HG03095 (cell line): ENCODE results near the gene SLC29A1.
A peak's percentile ranks its signal among the peaks of the same experiment; 100 is the strongest.

Experiments
- ATAC-seq: cut with Tn5 transposase; IDR thresholded peaks from one replicate; pipeline ENCODE4 v1.9.1; 2021; ENCODE audit warnings: moderate library complexity; ENCODE audit not compliant: unreplicated experiment

Gene SLC29A1

DNA sequence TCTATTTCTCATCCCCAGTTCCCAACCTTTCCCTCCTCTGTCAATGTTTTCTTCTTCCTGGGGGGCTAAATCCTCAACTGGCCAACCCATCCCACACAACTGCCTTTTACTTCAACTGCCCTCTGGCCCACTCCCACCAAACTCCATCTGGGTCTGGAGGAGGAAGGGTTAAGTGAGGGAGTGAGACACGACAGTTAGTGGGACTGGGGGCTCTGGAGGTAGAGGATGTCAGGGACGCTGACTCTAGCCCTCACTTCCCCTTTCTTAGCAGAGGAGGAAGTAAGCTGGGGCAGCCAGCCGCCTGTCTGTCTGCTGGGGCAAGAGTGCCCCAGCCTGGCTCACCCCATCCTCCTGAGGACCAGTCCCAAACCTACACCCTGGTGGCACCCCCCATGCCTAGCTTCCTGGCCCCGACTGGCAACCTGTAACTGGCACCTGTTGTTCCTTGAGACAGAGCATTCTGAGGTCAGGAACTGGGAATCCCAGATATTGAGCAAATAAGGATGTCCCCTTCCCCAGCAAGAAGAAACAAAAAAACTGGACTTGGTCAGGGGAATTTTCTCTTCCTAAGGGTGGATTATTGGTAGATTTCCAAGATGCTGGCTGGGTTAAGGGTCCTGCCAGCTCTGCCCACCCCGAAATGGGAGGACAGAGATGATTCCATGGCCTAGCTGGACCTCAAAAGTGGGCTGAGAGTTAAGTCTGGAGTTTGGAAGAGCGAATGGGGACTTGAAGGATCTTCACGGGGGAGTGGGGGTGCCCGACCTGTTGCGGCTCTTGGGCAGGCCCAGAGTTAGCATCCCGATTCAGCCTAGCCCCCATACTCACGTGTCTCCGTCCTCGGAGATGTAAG, 41.0 kb downstream of the SLC29A1 start:
- ATAC-seq = no peak

- ATAC-seq = peak; percentile 33
Measured at GRCh38 chr6:44265007-44265721, 41.8 kb downstream of the SLC29A1 start, which contains the start of gene NFKBIE. NFKBIE (minus strand) TSS chr6:44265551; CDS start chr6:44265346, 205 bp downstream.

- ATAC-seq = no peak
Measured at GRCh38 chr6:44265722-44266233, 42.4 kb downstream of the SLC29A1 start.

GRCh38 chr6:44266347-44266746, 43.0 kb downstream of the SLC29A1 start:
- peak; percentile 39 for ATAC-seq

GRCh38 chr6:44267252-44267651, 43.9 kb downstream of the SLC29A1 start:
- no peak for ATAC-seq

GRCh38 chr6:44268095-44268628, 44.8 kb downstream of the SLC29A1 start:
- ATAC-seq = no peak

DNA sequence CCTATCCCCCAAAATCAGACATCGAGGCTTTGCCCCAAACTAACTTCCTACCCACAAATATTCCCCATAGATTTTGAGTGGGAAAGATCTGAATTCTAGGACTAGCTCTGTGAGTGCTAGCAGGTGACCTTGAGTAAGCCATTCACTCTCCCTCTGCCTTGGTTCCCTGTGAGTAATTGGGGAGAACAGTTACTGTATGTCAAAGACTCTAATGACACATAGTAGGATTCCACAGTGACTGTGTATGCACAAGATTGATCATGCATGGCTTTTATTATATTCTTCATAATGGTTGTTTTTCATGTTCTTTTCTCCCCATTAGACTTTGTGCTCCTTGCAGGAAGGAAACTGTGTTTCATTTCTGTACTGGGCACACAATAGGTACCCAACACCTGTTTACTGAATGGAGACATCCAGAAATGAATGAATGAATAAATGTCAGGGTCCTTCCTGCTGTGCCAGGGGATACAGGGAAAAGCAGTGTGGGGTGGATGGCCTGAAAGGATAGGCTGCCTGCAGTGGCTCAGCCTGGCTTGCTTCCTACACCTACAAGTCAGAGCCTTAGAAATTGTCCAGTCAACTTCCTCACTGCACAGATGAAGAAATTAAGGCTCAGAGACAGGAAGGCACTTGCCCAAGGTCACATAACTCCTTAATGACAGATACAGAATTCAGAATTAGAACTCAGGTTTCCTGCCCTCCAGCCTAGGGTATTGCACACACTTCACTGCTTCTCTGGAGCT, 46.0 kb downstream of the SLC29A1 start:
- ATAC-seq = no peak

- ATAC-seq = no peak
Measured at GRCh38 chr6:44269921-44270525, 46.6 kb downstream of the SLC29A1 start, which contains the start of gene TMEM151B. TMEM151B (plus strand) TSS chr6:44270450; CDS start chr6:44270743, 293 bp downstream.

- ATAC-seq = no peak
Measured at GRCh38 chr6:44270526-44271405, 47.4 kb downstream of the SLC29A1 start.

DNA sequence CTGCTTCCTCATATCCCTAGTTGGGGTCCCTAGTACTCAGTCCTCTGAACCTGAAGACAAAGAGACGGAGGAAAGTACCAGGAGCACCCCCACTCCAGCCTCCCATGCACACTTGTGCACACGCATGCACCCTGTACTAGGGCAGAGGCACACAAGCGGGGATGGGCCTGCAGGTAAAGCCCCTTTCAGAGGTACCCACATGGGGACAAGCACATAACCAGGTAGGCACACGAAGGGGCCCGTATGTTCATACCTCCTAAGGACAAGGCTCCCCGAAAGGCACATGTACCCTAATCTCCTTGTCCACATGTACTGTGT, 48.0 kb downstream of the SLC29A1 start:
- ATAC-seq = no peak

DNA sequence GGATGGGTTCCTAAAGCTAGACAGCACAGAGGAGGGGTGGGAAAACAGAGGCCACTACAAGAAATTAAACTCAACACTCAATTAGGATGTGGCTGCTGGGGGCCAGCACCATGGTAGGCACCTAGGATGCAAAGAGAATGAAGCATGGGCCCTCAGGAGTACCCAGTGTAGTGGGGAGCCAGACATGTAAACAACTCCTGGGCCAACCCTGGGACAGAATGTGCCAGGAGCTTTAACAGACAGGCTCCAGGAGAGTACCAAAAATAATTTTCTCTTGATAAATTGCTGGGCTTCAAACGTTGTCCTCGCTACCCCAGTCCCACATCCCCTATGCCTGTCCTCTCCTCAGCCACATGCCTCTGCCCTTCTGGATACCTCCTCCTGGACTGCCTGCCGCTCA, 48.5 kb downstream of the SLC29A1 start:
- no peak for ATAC-seq

DNA sequence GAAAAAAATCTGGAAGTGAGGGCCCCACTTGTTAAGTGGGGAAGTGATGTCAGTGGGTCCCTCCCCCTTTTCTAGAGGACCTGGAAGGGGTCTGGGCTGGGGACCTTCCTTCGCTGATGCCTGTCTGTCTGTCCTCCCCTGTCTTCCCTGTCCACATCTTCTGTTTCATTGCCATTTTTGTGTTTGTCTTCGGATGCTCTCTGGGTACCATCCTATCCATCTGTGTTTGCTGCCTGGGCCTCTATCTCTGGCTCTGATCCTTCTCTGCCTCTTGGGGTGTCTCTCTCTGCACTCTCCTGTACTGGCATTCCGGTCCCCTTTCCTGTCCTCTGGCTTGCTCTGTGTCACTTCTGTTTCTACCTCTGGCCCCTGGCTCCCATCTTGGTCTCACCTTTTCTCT, 49.1 kb downstream of the SLC29A1 start:
- ATAC-seq = no peak

GRCh38 chr6:44272999-44273566, 49.7 kb downstream of the SLC29A1 start:
- ATAC-seq = no peak

DNA sequence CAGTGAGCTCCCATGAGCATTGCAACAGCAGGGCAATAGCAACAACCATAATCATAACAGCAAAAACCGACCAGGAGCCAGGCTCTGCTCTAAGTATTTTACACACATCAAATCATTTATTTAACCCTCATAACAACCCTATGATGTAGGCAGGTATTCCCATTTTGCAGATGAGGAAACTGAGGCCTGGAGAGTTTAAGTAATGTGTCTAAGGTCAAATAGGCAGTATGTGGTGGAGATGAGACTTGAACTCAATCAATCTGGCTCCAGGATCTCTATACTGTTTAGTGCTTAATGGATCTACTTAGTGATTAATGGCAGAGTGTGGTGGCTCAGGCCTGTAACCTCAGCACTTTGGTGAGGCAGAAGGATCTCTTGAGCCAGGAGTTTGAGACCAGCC, 50.2 kb downstream of the SLC29A1 start:
- no peak for ATAC-seq

- no peak for ATAC-seq
Measured at GRCh38 chr6:44275271-44275748, 51.9 kb downstream of the SLC29A1 start.

DNA sequence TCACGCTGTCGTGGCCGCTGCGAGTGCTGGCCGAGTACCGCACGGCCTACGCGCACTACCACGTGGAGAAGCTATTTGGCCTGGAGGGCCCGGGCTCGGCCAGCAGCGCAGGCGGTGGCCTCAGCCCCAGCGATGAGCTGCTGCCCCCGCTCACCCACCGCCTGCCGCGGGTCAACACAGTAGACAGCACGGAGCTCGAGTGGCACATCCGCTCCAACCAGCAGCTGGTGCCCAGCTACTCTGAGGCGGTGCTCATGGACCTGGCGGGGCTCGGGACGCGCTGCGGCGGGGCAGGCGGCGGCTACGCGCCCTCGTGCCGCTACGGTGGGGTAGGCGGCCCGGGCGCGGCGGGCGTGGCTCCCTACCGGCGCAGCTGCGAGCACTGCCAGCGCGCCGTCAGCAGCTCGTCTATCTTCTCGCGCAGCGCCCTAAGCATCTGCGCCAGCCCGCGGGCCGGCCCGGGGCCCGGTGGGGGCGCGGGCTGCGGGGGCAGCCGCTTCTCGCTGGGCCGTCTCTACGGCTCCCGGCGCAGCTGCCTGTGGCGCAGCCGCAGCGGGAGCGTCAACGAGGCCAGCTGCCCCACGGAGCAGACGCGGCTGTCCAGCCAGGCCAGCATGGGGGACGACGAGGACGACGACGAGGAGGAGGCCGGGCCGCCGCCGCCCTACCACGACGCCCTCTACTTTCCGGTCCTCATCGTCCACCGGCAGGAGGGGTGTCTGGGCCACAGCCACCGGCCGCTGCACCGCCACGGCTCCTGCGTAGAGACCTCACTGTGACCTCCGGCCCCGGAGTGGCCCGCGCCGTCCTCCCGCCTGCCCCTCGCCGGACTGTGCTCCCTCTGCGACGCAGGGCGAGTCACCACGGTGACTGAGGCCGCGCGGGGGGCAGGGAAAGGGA, 52.6 kb downstream of the SLC29A1 start:
- no peak for ATAC-seq

DNA sequence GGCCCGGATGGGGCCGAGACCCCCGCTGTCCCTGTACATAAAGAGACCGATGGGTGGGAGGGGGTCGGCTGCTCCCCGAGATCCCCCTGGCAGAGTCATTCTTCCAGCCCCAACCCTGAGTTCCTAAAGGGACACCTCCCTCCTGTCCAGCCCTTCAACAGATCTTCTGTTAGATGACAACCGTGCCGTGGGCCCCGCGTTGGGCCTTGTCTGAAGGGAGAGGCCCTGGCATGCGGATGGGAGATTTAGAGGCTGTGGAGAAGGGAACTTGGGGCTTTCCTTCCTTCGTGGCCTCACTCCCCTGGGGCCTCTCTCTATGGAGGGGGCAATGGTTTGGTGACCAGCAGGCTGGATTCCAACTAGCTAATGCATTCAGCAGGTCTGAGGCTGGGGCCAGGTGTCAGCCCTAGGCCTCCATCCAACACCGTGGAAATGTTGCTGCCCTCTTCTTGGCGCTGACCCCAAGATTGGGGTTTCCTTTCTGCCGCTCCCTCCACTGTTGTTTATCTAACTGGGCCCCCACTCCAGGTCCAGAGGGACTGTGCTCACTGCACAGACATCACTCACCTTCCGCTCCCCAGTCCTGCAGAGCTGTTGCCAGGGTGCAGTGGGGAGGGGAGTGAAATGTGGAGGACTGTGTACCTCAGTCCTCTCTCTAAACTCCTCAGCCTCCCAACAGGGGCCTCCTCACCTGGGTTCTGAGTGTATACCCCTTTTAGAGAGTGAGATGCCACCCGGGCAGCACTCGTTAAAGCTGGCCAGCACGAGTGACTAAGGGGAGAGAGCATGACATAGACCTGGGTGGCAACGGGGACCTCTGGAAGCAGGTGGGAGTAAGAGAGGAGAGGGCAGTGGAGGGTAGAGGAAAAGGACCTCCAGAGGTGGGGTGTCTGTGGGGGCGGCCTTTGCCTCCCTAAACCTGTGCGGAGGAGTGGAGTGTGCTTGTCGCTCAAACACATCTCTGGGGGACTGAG, 53.6 kb downstream of the SLC29A1 start:
- ATAC-seq = no peak
